H9 (cell line): ENCODE data around the gene GYPE. TPM values are rescaled to one million over a fixed set of nuclear protein-coding genes. Genes with fewer than 3 reads are reported as not detected.
"Not testable (repeated sequence)": the region's sequence is repeated elsewhere in the genome, so short reads cannot be mapped to it uniquely, and the experiment has no call there.

Source experiments
- DNase-seq: peaks from one replicate; pipeline ENCODE4 v3.0.0-alpha.2; 2017
- H2AFZ ChIP-seq: one replicate; pipeline ENCODE4 v1.6.1; 2013; ENCODE audit warnings: mild to moderate bottlenecking, low read length, control low read depth, moderate library complexity
- H2AK5ac ChIP-seq: 2 replicates; pipeline ENCODE4 v1.6.1; 2013; ENCODE audit warnings: low read length, control low read depth, mixed read lengths; ENCODE audit not compliant: insufficient read length
- H2BK120ac ChIP-seq: one replicate; pipeline ENCODE4 v1.6.1; 2013; ENCODE audit warnings: low read depth, mild to moderate bottlenecking, low read length, control low read depth, inconsistent platforms; ENCODE audit not compliant: poor library complexity, severe bottlenecking
- H2BK12ac ChIP-seq: 2 replicates; pipeline ENCODE4 v1.6.1; 2013; ENCODE audit warnings: low read length, control low read depth, mixed read lengths, low read depth; ENCODE audit not compliant: insufficient read length
- H2BK15ac ChIP-seq: 2 replicates; pipeline ENCODE4 v1.6.1; 2013; ENCODE audit warnings: low read depth, low read length, control low read depth
- H2BK20ac ChIP-seq: one replicate; pipeline ENCODE4 v1.6.1; 2013; ENCODE audit warnings: low read depth, mild to moderate bottlenecking, low read length, control low read depth, inconsistent platforms; ENCODE audit not compliant: poor library complexity, severe bottlenecking
- H2BK5ac ChIP-seq: 2 replicates; pipeline ENCODE4 v1.6.1; 2013; ENCODE audit warnings: low read length, control low read depth, mixed read lengths; ENCODE audit not compliant: insufficient read length
- H3K14ac ChIP-seq: 2 replicates; pipeline ENCODE4 v1.6.1; 2013; ENCODE audit warnings: low read length, control low read depth; ENCODE audit not compliant: insufficient read depth
- H3K18ac ChIP-seq: 2 replicates; pipeline ENCODE4 v1.6.1; 2013; ENCODE audit warnings: low read depth, mild to moderate bottlenecking, mixed read lengths, low read length, control low read depth; ENCODE audit not compliant: insufficient read length
- H3K23ac ChIP-seq: 2 replicates; pipeline ENCODE4 v1.6.1; 2013; ENCODE audit warnings: low read length, control low read depth, mixed read lengths, low read depth; ENCODE audit not compliant: insufficient read length
- H3K23me2 ChIP-seq: 2 replicates; pipeline ENCODE4 v1.6.1; 2013; ENCODE audit warnings: low read depth, mild to moderate bottlenecking, mixed read lengths, low read length, control low read depth; ENCODE audit not compliant: insufficient read length, poor library complexity, severe bottlenecking
- H3K27ac ChIP-seq: 2 replicates; pipeline ENCODE4 v1.5.1; 2013; ENCODE audit warnings: low read length, control low read depth, mixed read lengths, low read depth; ENCODE audit not compliant: insufficient read length
- H3K27me3 ChIP-seq: 2 replicates; pipeline ENCODE4 v1.6.1; 2013; ENCODE audit warnings: low read length, control low read depth, inconsistent platforms; ENCODE audit not compliant: insufficient read depth
- H3K4ac ChIP-seq: 2 replicates; pipeline ENCODE4 v1.6.1; 2013; ENCODE audit warnings: low read depth, mild to moderate bottlenecking, control low read depth, inconsistent platforms, low read length, moderate library complexity
- H3K4me1 ChIP-seq: 2 replicates; pipeline ENCODE4 v1.6.1; 2013; ENCODE audit warnings: low read length, control low read depth, inconsistent platforms; ENCODE audit not compliant: insufficient read depth
- H3K4me2 ChIP-seq: 2 replicates; pipeline ENCODE4 v1.6.1; 2013; ENCODE audit warnings: low read length, control low read depth, mixed read lengths; ENCODE audit not compliant: insufficient read length, insufficient read depth
- H3K56ac ChIP-seq: 2 replicates; pipeline ENCODE4 v1.6.1; 2013; ENCODE audit warnings: low read depth, mild to moderate bottlenecking, mixed read lengths, low read length, control low read depth; ENCODE audit not compliant: insufficient read length
- H3K79me1 ChIP-seq: 2 replicates; pipeline ENCODE4 v1.6.1; 2013; ENCODE audit warnings: low read depth, mild to moderate bottlenecking, moderate library complexity, low read length, control low read depth, inconsistent platforms; ENCODE audit not compliant: insufficient read depth, poor library complexity, severe bottlenecking
- H3K79me2 ChIP-seq: 2 replicates; pipeline ENCODE4 v1.6.1; 2013; ENCODE audit warnings: low read length, control low read depth, inconsistent platforms; ENCODE audit not compliant: insufficient read depth
- H3K9ac ChIP-seq: 2 replicates; pipeline ENCODE4 v1.6.1; 2013; ENCODE audit warnings: low read length, control low read depth, mixed read lengths; ENCODE audit not compliant: insufficient read length; ENCODE audit errors: extremely low read depth
- H3K9me3 ChIP-seq: one replicate; pipeline ENCODE4 v1.6.1; 2013; ENCODE audit warnings: low read depth, low read length, inconsistent platforms; ENCODE audit not compliant: control insufficient read depth
- H3T11ph ChIP-seq: one replicate; pipeline ENCODE4 v1.6.1; 2013; ENCODE audit warnings: mild to moderate bottlenecking, low read length, control low read depth, inconsistent platforms
- H4K20me1 ChIP-seq: one replicate; pipeline ENCODE4 v1.6.1; 2013; ENCODE audit not compliant: control insufficient read depth, insufficient read length, insufficient read depth
- H4K5ac ChIP-seq: 2 replicates; pipeline ENCODE4 v1.6.1; 2013; ENCODE audit warnings: low read depth, mild to moderate bottlenecking, mixed read lengths, low read length, control low read depth; ENCODE audit not compliant: insufficient read length
- H4K8ac ChIP-seq: replicated peaks from 2 replicates; pipeline ENCODE4 v1.6.1; 2013; ENCODE audit warnings: low read length, control low read depth, mixed read lengths, low read depth; ENCODE audit not compliant: insufficient read length
- H4K91ac ChIP-seq: 2 replicates; pipeline ENCODE4 v1.6.1; 2013; ENCODE audit warnings: low read depth, mild to moderate bottlenecking, moderate library complexity, mixed read lengths, low read length, control low read depth; ENCODE audit not compliant: insufficient read length
- H3K27ac Mint-ChIP-seq, 3 experiments: 2 replicates in 2 of 3; 3 replicates in 1 of 3; pipeline ENCODE4 v1.8.0; 2020 to 2021; ENCODE audit warnings: mixed read lengths in 3 of 3, mild to moderate bottlenecking in 1 of 3, moderate library complexity in 1 of 3
- H3K27me3 Mint-ChIP-seq: 2 replicates; pipeline ENCODE4 v1.8.0; 2021; ENCODE audit warnings: low read depth, mild to moderate bottlenecking, moderate library complexity, mixed read lengths
- H3K36me3 Mint-ChIP-seq, 3 experiments: 2 replicates in 2 of 3; 3 replicates in 1 of 3; pipeline ENCODE4 v1.8.0; 2020 to 2021; ENCODE audit warnings: low read depth in 3 of 3, mixed read lengths in 3 of 3; ENCODE audit not compliant: insufficient read depth in 1 of 3
- H3K4me1 Mint-ChIP-seq, 2 experiments: 2 replicates each; pipeline ENCODE4 v1.8.0; 2020; ENCODE audit warnings: mixed read lengths in 2 of 2
- H3K4me3 Mint-ChIP-seq, 2 experiments: 2 replicates in 1 of 2; 3 replicates in 1 of 2; pipeline ENCODE4 v1.8.0; 2020 to 2021; ENCODE audit warnings: mild to moderate bottlenecking in 2 of 2, mixed read lengths in 2 of 2, moderate library complexity in 1 of 2
- H3K9me3 Mint-ChIP-seq, 2 experiments: 2 replicates in 1 of 2; 3 replicates in 1 of 2; pipeline ENCODE4 v1.8.0; 2020; ENCODE audit warnings: mild to moderate bottlenecking in 2 of 2, mixed read lengths in 2 of 2, moderate library complexity in 1 of 2
- WGBS: extraction: QIAGEN DNeasy Blood & Tissue Kit; methylation state at CpG from one replicate; pipeline ENCODE4 v1.1.7; 2013; ENCODE audit warnings: missing lambda C conversion rate, low lambda C conversion rate, mixed read lengths; ENCODE audit not compliant: insufficient read length; ENCODE audit errors: extremely low coverage; 5-methylcytosine and 5-hydroxymethylcytosine counted together
- total RNA-seq: library from RNA; stranded (reverse); gene quantifications from 2 replicates; pipeline ENCODE4 v1.2.1, GENCODE V29; 2021

Gene GYPE
- total RNA-seq, 1 experiment from 2014 or later: not detected

GRCh38 chr4:143910906-143911305 is 5.5 kb upstream of the GYPE start:
- H2AK5ac ChIP-seq, H2AFZ ChIP-seq, H3K4ac ChIP-seq, H3K56ac ChIP-seq, H3K27me3 Mint-ChIP-seq, H3K4me1 Mint-ChIP-seq, H3K79me1 ChIP-seq, H3K14ac ChIP-seq, H3K9me3 ChIP-seq, H3T11ph ChIP-seq, H3K79me2 ChIP-seq, H2BK120ac ChIP-seq, H4K91ac ChIP-seq, H4K20me1 ChIP-seq, H2BK20ac ChIP-seq, H2BK12ac ChIP-seq, H3K9me3 Mint-ChIP-seq, H3K23me2 ChIP-seq, H3K23ac ChIP-seq, H3K36me3 Mint-ChIP-seq, H4K8ac ChIP-seq, H2BK15ac ChIP-seq, DNase-seq, H3K4me3 Mint-ChIP-seq, H3K27me3 ChIP-seq, H2BK5ac ChIP-seq, H3K4me1 ChIP-seq, H3K27ac ChIP-seq, H3K18ac ChIP-seq, H4K5ac ChIP-seq, H3K27ac Mint-ChIP-seq, H3K9ac ChIP-seq, H3K4me2 ChIP-seq: not testable (repeated sequence)
- no CpG with 5 or more reads among the region's 2 CpGs for WGBS
